GM23248 (cell line): ENCODE data around the gene ABCC10. TPM values are rescaled to one million over a fixed set of nuclear protein-coding genes. Genes with fewer than 3 reads are reported as not detected.

Source experiments
- DNase-seq: peaks from one replicate; pipeline ENCODE4 v3.0.0-alpha.2; 2015
- H2AFZ ChIP-seq: fragments of 200-600 bp; sonication (generic); 2 replicates; pipeline ENCODE4 v1.6.1; 2016; ENCODE audit warnings: antibody characterized with exemption
- H3F3A ChIP-seq: fragments of 200-600 bp; sonication (generic); 2 replicates; pipeline ENCODE4 v1.6.1; 2016; ENCODE audit warnings: mild to moderate bottlenecking, antibody characterized with exemption, mixed run types; ENCODE audit not compliant: insufficient read depth
- H3K27ac ChIP-seq: fragments of 200-600 bp; sonication (generic); 2 replicates; pipeline ENCODE4 v1.5.1; 2016; ENCODE audit warnings: mild to moderate bottlenecking
- H3K27me3 ChIP-seq: fragments of 200-600 bp; sonication (generic); replicated peaks from 2 replicates; pipeline ENCODE4 v1.6.1; 2016; ENCODE audit warnings: mild to moderate bottlenecking; ENCODE audit not compliant: insufficient read depth
- H3K36me3 ChIP-seq: fragments of 200-600 bp; sonication (generic); 2 replicates; pipeline ENCODE4 v1.6.1; 2016; ENCODE audit warnings: low read depth, mild to moderate bottlenecking
- H3K4me1 ChIP-seq: fragments of 200-600 bp; sonication (generic); 2 replicates; pipeline ENCODE4 v1.6.1; 2016; ENCODE audit warnings: mild to moderate bottlenecking; ENCODE audit not compliant: insufficient read depth
- H3K4me2 ChIP-seq: fragments of 200-600 bp; sonication (generic); one replicate; pipeline ENCODE4 v1.6.1; 2016; ENCODE audit warnings: mild to moderate bottlenecking; ENCODE audit not compliant: unreplicated experiment
- H3K4me3 ChIP-seq: fragments of 200-600 bp; sonication (generic); 2 replicates; pipeline ENCODE4 v1.5.1; 2016; ENCODE audit warnings: mild to moderate bottlenecking
- H3K79me2 ChIP-seq: fragments of 200-600 bp; sonication (generic); 2 replicates; pipeline ENCODE4 v1.6.1; 2016; ENCODE audit warnings: mild to moderate bottlenecking; ENCODE audit not compliant: insufficient read depth
- H3K9ac ChIP-seq: fragments of 200-600 bp; sonication (generic); 2 replicates; pipeline ENCODE4 v1.6.1; 2016; ENCODE audit warnings: mild to moderate bottlenecking
- H3K9me2 ChIP-seq: fragments of 200-600 bp; sonication (generic); 2 replicates; pipeline ENCODE4 v1.6.1; 2016; ENCODE audit warnings: mixed run types, mild to moderate bottlenecking, moderate library complexity; ENCODE audit not compliant: insufficient read depth
- H3K9me3 ChIP-seq: fragments of 200-600 bp; sonication (generic); one replicate; pipeline ENCODE4 v1.6.1; 2017; ENCODE audit warnings: low read depth
- H4K20me1 ChIP-seq: fragments of 200-600 bp; sonication (generic); 2 replicates; pipeline ENCODE4 v1.6.0; 2016; ENCODE audit not compliant: insufficient read depth
- EZH2 ChIP-seq: fragments of 200-600 bp; sonication (generic); IDR thresholded peaks from 2 replicates; pipeline ENCODE4 v1.6.1; 2018; ENCODE audit warnings: antibody characterized with exemption, mild to moderate bottlenecking; ENCODE audit not compliant: insufficient read depth, poor library complexity, severe bottlenecking
- EZH2phosphoT487 ChIP-seq: fragments of 200-600 bp; sonication (generic); IDR thresholded peaks from 2 replicates; pipeline ENCODE4 v1.6.1; 2018; ENCODE audit warnings: antibody characterized with exemption, moderate library complexity, mild to moderate bottlenecking, low read depth; ENCODE audit not compliant: insufficient read depth
- WGBS, 2 experiments: methylation state at CpG; one replicate each; pipeline ENCODE4 v1.1.6; 2015 to 2017; ENCODE audit warnings: low lambda C conversion rate in 2 of 2, low coverage in 1 of 2; ENCODE audit errors: missing lambda C conversion rate in 2 of 2; 5-methylcytosine and 5-hydroxymethylcytosine counted together
- in situ Hi-C: fragments of 300-500 bp; cut with MboI; formaldehyde crosslinking; loops from 2 replicates; pipeline ENCODE4 v1.15.0; 2020
- microRNA-seq: library from miRNA; unstranded; fragments of <30 nt; microRNA quantifications from one replicate; pipeline ENCODE4, GENCODE V29; 2016; ENCODE audit warnings: borderline number of aligned reads
- polyA plus RNA-seq: library from polyadenylated mRNA; unstranded; fragments of >200 nt; fragmentation: Nextera tagmentation; extraction: Ambion mirVana; gene quantifications from 2 replicates; pipeline ENCODE4 v1.2.1, GENCODE V29; 2016
- small RNA-seq: library from RNA; depleted of rRNA; stranded (forward); fragments of <200 nt; gene quantifications from one replicate; pipeline ENCODE3, GENCODE V24; 2014; ENCODE audit warnings: low read depth, low replicate concordance
- total RNA-seq: library from RNA; depleted of rRNA; stranded (reverse); fragments of >200 nt; shearing (Covaris generic); gene quantifications from 2 replicates; pipeline ENCODE4 v1.2.3, GENCODE V29; 2014; rRNA removed

Gene ABCC10
- total and polyA plus RNA-seq, 2 experiments from 2014 or later = 20.0 to 21.3 TPM

DNA sequence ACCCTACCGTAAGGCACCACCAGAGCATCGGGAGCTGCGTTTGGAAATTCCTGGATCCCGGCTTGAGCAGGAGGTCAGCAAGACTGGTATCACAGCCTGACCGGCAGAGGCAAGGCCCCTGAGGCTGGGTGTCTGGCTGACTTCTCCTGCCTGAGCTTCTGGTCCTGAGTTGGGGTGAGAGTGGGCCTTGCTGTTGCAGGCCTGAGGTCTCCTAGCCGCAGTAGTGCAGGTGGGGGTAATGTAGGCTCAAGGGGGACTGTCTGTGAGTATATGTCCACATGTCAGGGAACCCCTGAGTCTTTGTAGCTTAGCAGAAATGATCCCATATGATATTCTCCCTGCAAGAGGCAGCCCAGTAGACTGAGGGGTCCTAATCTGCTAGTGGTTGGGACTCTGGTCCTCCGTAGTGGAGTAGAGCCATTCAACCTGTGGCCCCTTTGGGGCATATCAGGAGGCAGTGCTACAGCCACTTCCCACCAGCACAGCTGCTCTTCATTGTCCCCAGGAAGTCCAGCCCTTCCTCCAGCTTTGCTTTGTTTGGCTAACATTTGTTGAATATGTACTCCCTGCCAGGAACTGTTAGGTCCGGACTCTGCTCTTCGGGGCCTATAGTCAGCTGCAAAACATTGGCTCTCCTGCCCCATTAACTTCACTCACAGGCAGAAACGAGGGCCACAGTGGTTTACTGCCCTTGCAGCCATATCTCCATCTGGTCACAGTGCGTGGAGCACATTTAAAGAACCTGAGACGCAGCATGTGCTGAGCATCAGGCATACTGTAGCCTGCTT lies 71.9 kb downstream of the ABCC10 start:
- peaks cover 32% of the 10 kb centered on the region for H3K79me2 ChIP-seq
- 88 to 90% methylated on average over 12 of the region's 12 CpGs for WGBS, 2 experiments
- no peak overlapping the region for H2AFZ ChIP-seq
- no peak overlapping the region for H3K4me2 ChIP-seq
- no peak overlapping the region for H3K27ac ChIP-seq
- in situ Hi-C loops = no loop called here
- no peaks in the 10 kb centered on the region for H3K27me3 ChIP-seq
- no peak overlapping the region for H3K4me3 ChIP-seq
- no peaks in the 10 kb centered on the region for H3K9me2 ChIP-seq
- no peaks in the 10 kb centered on the region for H3K9me3 ChIP-seq
- H4K20me1 ChIP-seq = no peaks in the 10 kb centered on the region
- H3F3A ChIP-seq = 0 out of 2 replicates have a peak, but pooled peaks cover 2% of the 10 kb centered on the region
- H3K9ac ChIP-seq = no peak overlapping the region
- no peak for TF ChIP-seq EZH2
- TF ChIP-seq EZH2phosphoT487 = no peak
- peaks cover 30% of the 10 kb centered on the region for H3K4me1 ChIP-seq
- peaks cover 18% of the 10 kb centered on the region for H3K36me3 ChIP-seq
- DNase-seq = no peak

Small RNAs within 50 kb of the gene (microRNA-seq; reads per million reads assigned to microRNA genes)
- gene MIR6780B = not detected

Small RNAs within 50 kb of the gene (small RNA-seq; reads per million reads assigned to genes)
- gene MIR6780B (not detected), gene RNU6-1113P (not detected)

Other genes with a start within 250 kb of the ABCC10 start
- 15.0 and 26.1 TPM in 2 replicates for gene CUL9, start 245.3 kb upstream of the ABCC10 start, total RNA-seq
- gene CUL9, start 245.3 kb upstream of the ABCC10 start, polyA plus RNA-seq = 8.5 and 8.6 TPM in 2 replicates
- 61.2 and 94.8 TPM in 2 replicates for gene DNPH1, start 198.1 kb upstream of the ABCC10 start, total RNA-seq
- gene DNPH1, start 198.1 kb upstream of the ABCC10 start, polyA plus RNA-seq = 90.2 and 93.6 TPM in 2 replicates
- gene TTBK1, start 184.1 kb upstream of the ABCC10 start, total RNA-seq = not detected in 2 replicates
- not detected in 2 replicates for gene TTBK1, start 184.1 kb upstream of the ABCC10 start, polyA plus RNA-seq
- gene SLC22A7, start 129.3 kb upstream of the ABCC10 start, total RNA-seq = not detected in 2 replicates
- not detected in 2 replicates for gene SLC22A7, start 129.3 kb upstream of the ABCC10 start, polyA plus RNA-seq
- gene CRIP3, start 118.7 kb upstream of the ABCC10 start, total RNA-seq = not detected in 2 replicates
- 0.39 TPM in 1 of 2 replicates, not detected in the other for gene CRIP3, start 118.7 kb upstream of the ABCC10 start, polyA plus RNA-seq
- gene ZNF318, start 57.9 kb upstream of the ABCC10 start, total RNA-seq = 10.7 TPM in 2 replicates
- 4.1 and 4.6 TPM in 2 replicates for gene ZNF318, start 57.9 kb upstream of the ABCC10 start, polyA plus RNA-seq
- gene DLK2, start 28.0 kb downstream of the ABCC10 start, total RNA-seq = 0.51 and 0.76 TPM in 2 replicates
- gene DLK2, start 28.0 kb downstream of the ABCC10 start, polyA plus RNA-seq = 0.66 and 1.4 TPM in 2 replicates
- 17.7 and 32.9 TPM in 2 replicates for gene TJAP1, start 50.0 kb downstream of the ABCC10 start, total RNA-seq
- 12.7 and 16.0 TPM in 2 replicates for gene TJAP1, start 50.0 kb downstream of the ABCC10 start, polyA plus RNA-seq
- 0.89 and 1.6 TPM in 2 replicates for gene LRRC73, start 82.8 kb downstream of the ABCC10 start, total RNA-seq
- 0.41 and 1.0 TPM in 2 replicates for gene LRRC73, start 82.8 kb downstream of the ABCC10 start, polyA plus RNA-seq
- 252 and 263 TPM in 2 replicates for gene YIPF3, start 89.4 kb downstream of the ABCC10 start, total RNA-seq
- 190 and 196 TPM in 2 replicates for gene YIPF3, start 89.4 kb downstream of the ABCC10 start, polyA plus RNA-seq
- 24.9 and 38.7 TPM in 2 replicates for gene POLR1C, start 89.5 kb downstream of the ABCC10 start, total RNA-seq
- gene POLR1C, start 89.5 kb downstream of the ABCC10 start, polyA plus RNA-seq = 38.1 and 39.5 TPM in 2 replicates
- 27.6 and 29.5 TPM in 2 replicates for gene XPO5, start 148.5 kb downstream of the ABCC10 start, total RNA-seq
- 17.9 and 18.8 TPM in 2 replicates for gene XPO5, start 148.5 kb downstream of the ABCC10 start, polyA plus RNA-seq
- 27.6 and 28.6 TPM in 2 replicates for gene POLH, start 148.6 kb downstream of the ABCC10 start, total RNA-seq
- gene POLH, start 148.6 kb downstream of the ABCC10 start, polyA plus RNA-seq = 23.0 and 25.3 TPM in 2 replicates
- gene GTPBP2, start 201.7 kb downstream of the ABCC10 start, total RNA-seq = 80.7 and 88.3 TPM in 2 replicates
- gene GTPBP2, start 201.7 kb downstream of the ABCC10 start, polyA plus RNA-seq = 15.5 and 15.9 TPM in 2 replicates
- gene MAD2L1BP, start 208.3 kb downstream of the ABCC10 start, total RNA-seq = 33.1 and 33.9 TPM in 2 replicates
- 32.9 and 34.2 TPM in 2 replicates for gene MAD2L1BP, start 208.3 kb downstream of the ABCC10 start, polyA plus RNA-seq
- gene RSPH9, start 217.5 kb downstream of the ABCC10 start, total RNA-seq = 0.11 TPM in 1 of 2 replicates, not detected in the other
- 1.2 and 1.3 TPM in 2 replicates for gene RSPH9, start 217.5 kb downstream of the ABCC10 start, polyA plus RNA-seq